ENCODE measurements around the gene TEX14. TPM values are rescaled to one million over a fixed set of nuclear protein-coding genes. Genes with fewer than 3 reads are reported as not detected.

TEX14 gene
- total and polyA plus RNA-seq, 10 of the 15 experiments (the other 5 are each of a cell fraction or from before 2014, with no cell fraction given) = 0.15 to 1.3 (median 0.66) TPM

GRCh38 chr17:58658804-58659713 lies 32.8 kb downstream of the TEX14 start (continued):
- TF ChIP-seq ZBTB33 (IDR thresholded peaks at IDR 0.05) (peak; percentile 89), PBX3 (IDR thresholded peaks at IDR 0.05; ENCODE audit: insufficient replicate concordance, low read depth, low read length) (peak; percentile 94), PAX8 (IDR thresholded peaks at IDR 0.05) (no peak), CUX1 (IDR thresholded peaks at IDR 0.05; ENCODE audit: insufficient replicate concordance, low read depth, low read length) (no peak), SIX5 (IDR thresholded peaks at IDR 0.05; ENCODE audit: low read depth, low read length, severe bottlenecking) (peak; percentile 31), MTA3 (IDR thresholded peaks at IDR 0.05; ENCODE audit: borderline replicate concordance, low read length) (peak; percentile 100), EP300 (IDR thresholded peaks at IDR 0.05; ENCODE audit: borderline replicate concordance in 1 of 2, control insufficient read depth in 1 of 2, low read depth in 2 of 2, low read length in 2 of 2) (no peak; a peak in 1 of 4 replicates), ATF7 (IDR thresholded peaks at IDR 0.05; ENCODE audit: low read depth) (peak; percentile 90), ZBTB4 (CRISPR knock-in tag; IDR thresholded peaks at IDR 0.05) (peak; percentile 100), ZNF274 (IDR thresholded peaks at IDR 0.05; ENCODE audit: insufficient read depth, insufficient read length) (no peak), TCF12 (IDR thresholded peaks at IDR 0.05; ENCODE audit: low read depth, low read length) (peak; percentile 96), MEF2A (IDR thresholded peaks at IDR 0.05; ENCODE audit: insufficient read depth, low read depth, low read length) (peak; percentile 97), CHD4 (IDR thresholded peaks at IDR 0.05) (no peak)

Measured in GM12878 (cell line).